AML-193 (cell line): ENCODE data around the gene ST7.

Source experiments
- DNase-seq, 2 experiments: peaks; one replicate each; lab custom pipeline; 2025; lab: John Stamatoyannopoulos, UW

Gene ST7

DNA sequence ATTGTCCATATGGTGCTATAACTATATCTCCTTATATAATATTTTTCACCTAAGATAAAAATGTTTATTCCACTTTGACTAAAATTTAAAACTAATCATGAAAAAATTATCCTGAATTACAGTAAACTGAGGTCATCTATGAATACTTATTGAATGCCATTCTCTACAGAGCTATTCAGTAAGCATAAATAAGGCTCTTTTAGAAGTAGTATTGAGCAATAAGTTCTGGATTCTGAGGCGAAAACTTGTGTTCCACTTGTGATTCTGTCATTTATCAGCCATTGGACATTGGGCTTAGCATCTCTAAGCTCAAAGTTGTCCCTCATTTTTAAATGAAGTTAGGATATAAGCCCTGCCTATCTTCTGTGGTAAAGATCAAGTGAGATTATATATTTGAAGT lies 238.8 kb downstream of the ST7 start:
- no peak for DNase-seq

DNA sequence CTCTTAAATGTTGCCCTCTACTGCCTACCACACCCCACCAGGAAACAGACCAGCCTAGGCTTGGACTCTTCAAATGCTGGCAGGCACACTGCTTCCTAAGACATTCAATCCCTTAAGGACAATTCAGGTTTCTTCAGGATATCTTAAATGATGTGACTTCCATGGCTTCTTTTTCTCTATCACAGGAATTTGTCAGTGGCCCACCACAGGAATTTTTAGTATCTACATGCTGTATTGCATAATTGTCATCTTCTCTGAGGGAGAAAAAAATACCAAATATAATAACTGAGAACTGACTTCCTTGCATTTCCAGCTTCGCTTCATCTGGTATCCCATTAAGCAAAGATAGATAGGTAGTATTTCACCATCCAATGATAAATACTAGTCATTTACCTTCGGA lies 240.3 kb downstream of the ST7 start:
- no peak for DNase-seq

DNA sequence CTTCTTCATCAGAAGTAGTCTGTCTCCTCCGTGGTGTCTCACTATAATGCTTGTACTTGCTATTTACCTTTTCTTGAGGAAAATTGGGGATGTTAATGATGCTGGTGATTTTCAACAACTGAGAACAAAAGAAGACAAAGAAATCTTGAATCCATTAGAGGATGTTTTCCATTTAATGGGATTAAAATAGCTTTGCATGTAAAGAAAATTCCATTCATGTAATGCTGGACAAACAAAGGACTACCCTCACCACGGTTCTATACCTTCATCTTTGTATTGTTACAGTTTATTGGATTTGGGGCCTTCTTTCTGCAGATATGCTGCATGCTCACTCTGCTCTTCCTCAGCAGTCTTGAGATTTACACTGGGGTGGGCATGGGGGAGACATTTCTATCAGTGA lies 241.1 kb downstream of the ST7 start:
- DNase-seq = no peak

DNA sequence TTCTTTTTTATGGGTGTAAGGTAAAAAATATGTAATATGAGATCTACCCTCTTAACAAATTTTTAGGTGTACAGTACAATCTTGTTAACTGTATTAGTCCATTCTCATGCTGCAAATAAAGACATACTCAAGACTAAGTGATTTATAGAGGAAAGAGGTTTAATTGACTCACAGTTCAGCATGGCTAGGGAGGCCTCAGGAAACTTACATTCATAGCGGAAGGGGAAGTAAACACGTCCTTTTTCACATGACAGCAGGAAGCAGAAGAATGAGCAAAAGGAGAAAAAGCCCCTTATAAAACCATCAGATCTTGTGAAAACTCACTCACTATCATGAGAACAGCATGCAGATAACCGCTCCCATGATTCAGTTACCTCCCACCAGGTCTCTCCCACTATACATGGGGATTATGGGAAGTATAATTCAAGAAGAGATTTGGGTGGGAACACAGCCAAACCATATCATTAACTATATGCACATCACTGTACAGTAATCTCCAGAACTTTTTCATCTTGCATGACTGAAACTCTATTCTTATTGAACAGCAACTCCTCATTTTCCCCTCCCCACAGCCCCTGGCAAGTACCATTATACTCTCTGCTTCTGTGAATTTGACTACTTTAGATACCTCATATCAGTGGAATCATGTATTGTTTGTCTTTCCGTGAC lies 242.2 kb downstream of the ST7 start:
- DNase-seq = no peak

DNA sequence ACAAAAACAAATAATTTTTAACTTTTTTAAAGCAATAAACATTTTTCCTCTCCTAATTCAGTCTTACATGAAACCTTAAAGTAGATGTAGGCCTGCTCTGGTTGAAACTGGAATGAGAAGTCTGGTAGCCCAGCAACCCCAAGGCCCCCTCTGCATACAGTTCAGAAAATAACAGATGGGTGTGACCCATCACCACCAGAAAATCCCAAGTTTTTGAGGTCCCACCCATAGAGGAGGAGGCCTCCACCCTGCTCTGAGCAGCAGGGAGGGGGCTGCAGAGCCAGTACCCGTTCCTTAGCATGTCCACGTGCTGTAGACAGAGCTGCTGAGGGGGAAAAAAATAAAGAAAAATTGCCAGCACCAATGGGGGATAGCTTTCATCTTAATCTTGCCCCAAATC lies 246.8 kb downstream of the ST7 start:
- DNase-seq = no peak

DNA sequence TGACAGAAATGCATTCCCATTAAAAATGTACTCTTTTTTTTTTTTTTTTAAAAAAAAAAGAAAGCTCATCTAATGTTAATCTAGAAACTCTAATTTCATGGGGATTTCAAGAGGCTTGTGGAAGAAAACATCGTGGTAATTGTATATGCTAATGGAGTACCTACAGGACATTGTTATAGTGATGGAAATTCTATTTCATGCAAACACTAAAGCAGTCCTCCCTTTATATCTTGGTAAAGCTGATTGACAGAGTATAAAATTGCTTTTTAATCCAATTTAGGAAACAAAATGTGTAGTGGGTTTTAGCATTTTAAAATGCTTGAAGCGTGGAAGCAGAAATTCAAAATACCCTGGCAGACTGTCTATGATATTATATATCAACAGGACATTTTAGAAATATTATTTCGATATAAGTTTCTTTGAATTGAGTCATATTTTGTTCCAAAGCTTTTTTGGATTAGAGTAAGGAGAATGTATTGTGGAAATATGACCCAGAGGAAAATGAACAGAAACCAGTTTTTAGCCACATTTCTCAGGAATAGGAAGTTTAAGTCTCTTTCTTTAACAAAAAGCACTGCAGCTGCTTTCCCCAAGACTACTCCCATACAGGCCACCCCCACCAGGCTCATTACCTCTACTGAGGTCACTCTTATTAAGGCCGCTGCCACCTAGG lies 247.6 kb downstream of the ST7 start:
- DNase-seq = no peak

DNA sequence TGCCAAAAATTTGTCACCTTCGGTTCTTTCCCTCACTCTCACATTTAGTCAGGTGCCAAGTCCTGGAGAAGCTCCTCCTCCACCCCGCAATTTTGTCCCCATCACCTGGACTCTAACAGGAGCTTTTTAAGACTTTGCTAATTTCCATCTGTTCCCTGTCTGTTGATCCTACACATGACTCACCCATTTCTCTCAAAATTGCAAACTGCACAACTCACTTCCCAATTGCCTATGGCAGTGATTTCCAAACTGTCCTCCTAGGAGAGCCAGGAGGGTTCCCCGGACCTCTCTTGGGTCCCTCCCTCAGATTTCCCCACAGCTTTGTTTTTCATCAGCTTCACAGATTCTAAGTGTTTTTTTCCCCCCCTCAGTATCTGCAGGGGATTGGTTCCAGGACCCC lies 249.2 kb downstream of the ST7 start:
- no peak for DNase-seq

DNA sequence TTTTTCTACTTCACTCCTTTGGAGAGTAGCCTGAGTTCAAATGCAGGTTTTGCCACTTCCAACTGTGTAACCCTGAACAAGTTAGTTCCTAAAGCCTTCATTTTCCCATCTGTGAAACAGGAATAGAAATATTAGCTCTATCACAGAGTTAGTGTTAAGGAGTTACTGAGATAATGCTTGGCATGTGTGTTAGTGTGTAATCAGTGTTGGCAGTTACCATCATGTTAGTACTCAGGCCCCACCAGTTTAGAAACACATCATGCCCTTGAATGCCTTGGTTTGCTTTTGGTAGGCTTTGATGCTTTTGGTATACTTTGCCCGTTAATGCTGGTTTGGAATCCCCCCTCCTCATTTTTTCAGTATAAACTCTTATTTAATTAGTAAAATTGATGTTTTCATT lies 249.9 kb downstream of the ST7 start:
- DNase-seq = no peak

DNA sequence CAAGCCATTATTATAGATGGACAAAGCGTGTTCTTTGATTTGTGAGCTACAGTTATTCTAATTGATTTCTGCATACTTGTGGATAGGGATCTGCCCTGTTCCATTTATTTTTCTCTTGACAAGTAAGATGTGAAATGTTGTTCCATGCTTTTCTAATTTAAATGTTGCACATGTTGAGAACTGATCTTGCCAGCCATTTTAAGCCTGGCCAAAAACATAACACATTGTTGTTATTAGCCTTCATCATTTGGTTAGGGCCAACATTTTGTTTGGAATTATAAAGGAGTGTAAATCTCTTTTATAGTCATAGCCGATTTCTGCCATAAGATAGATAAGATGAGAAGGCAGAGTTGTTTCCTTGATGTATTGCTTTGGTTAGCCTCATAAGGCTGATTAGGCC lies 252.6 kb downstream of the ST7 start:
- DNase-seq = no peak

DNA sequence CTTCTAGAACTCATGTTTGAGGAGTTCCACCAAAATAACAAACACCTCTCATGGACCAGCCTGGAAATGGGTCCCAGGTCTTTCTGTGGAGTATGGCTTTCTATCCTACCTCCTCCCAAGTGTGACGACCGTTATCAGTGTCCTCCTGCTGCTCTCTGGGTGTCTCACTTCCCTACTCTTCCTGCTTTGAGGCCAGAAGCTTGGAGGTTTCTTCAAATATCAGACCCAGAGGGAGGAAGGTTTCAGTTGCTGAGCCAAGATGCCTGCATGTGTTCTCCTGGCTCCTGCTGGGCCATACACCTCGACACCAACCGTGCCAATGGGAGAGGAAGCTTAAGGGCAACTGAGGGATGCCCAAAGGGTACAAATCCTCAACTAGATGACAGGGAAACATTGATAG lies 255.0 kb downstream of the ST7 start:
- DNase-seq = no peak

DNA sequence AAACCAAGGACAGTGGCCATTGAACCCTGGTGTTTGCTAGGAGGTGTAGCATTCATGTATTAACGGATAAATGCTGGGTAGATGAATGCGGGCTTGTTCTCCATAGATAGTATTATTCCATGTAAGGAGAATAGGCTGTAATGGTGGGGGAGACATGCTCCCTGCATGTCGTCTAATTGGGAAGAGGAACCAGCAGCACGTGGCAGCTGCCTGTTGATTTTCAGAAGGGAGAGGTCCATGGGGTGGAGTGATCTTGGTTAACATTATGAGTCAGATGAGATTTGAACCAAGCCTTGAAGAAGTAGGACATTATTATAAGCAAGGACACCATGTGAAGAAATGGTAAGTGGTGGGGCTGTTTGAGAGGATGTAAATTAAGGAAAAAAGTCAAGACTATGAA lies 257.1 kb downstream of the ST7 start:
- no peak for DNase-seq

DNA sequence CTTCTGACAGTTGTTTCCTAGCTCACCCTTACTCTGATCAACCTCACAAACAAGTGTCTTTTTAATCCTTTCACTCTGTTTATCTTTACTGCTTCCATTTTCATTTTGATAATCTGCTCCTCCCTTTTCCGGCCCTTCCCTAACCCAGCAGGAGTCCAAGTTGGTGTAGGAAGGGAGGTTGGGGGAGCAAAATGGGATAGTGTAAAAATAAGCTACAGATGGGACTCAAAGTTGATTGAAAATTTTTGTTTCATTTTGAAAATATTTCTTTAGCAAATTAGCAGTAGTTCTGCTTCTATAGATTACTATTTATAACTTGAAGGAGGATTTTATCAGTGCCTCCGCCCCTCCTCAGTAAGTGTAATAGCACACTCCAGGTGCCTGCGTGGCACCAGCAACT lies 257.6 kb downstream of the ST7 start:
- DNase-seq = no peak

DNA sequence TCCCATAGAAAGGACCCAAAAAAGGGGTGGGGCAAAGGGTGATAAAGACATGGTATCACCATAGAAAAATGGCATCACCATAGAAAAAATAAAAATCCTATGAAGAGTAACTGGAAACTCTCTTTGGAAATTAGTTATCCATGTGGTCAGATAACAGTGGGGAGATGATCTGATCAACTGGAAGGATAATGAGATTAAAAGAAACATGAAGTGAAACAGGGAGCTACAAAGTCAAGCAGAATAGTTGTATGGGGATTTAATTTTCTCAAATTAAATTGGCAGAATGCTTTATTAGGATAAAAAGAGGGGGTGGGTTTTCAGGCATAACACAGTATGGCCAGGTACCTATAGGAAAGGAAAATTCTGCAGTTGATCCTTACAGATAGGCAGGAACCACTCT lies 258.3 kb downstream of the ST7 start:
- DNase-seq = no peak

DNA sequence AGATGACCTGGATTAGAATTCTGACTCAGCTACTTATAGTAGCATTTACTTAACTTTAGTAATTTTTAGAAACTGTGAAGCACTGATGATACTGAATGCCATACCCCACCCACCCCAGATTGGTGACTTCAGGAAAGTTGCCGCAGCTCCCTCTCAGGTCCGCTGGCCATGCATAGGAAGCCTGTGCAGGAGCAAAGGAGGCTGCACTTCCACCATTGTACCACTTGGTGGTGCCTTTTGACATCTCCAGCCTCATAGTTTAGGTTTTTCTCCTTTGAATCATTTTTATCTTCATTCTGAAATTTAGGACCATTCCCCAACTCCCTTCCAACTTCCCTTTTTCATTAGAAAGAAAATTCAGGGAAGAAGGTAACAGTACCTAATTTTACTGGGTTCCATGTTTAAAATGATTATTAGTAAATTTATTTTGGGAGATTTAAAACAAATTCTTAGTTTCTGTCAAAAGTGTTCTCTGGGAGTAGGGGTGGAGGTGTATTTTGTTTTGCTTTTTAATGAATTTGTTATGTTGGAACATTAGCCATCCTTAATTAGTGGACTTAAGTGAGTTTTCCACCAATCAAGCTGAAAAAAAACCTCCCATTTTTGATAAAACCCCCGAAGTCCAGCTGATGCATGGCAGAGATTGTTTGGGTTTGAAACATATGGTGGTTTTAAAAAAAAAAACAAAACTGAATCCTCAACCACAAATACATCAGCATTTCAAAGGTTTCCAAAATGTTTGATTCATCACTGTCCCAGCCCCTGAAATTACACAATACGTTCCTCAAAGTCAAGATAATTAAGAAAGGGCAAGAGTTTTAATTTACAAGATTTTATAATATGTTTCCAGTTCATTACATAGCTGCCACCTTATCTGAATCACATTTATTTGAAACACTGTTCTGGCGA lies 259.9 kb downstream of the ST7 start:
- DNase-seq = peak; percentile 23 to 36

DNA sequence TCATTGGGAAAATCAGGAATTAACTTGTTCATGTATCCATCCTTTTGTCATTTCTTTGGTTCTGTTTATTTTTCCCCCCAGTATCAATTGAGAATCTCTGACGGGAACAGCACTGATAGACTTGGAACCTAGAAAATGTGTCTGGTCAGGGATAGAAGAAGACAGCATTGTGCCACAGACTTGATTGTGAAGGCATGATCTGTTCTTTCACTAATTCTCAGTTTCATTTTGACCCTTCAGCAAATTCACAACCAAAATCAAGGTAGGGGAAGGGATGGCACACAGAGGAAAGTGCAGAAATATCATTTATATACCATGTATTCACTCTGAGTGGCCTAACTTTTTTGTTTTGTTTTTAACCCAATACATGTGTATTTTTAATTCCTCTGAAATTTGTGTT lies 262.7 kb downstream of the ST7 start:
- DNase-seq = no peak

DNA sequence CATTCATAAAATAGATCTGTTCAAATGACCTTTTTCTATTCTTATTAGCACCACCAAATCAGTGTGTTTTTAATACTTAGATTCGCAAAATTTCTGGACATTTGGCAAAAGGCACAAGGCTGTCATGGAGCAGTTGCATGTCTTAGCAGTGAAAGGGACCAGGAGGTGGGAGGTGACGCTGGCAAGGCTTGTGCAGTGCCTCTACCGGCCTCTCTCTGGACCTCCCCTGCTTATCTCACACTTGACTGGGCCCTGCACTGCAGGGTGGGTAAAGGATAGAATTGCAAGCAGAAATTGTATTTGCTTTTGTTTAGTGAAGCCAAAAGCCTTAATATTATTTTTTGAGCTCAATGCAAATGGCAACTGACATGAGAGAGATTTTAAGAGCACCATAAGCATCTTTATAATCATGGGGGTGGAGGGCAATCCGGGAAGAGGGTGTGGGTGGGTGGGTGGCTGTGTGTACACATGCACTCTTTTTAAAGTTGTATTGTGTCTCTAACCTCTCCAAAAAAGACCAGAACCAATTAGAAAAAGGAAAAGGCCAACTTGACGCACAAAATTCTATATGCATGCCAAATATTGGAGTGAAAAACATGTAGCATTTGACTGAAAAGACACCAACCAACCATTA lies 263.3 kb downstream of the ST7 start:
- no peak for DNase-seq

DNA sequence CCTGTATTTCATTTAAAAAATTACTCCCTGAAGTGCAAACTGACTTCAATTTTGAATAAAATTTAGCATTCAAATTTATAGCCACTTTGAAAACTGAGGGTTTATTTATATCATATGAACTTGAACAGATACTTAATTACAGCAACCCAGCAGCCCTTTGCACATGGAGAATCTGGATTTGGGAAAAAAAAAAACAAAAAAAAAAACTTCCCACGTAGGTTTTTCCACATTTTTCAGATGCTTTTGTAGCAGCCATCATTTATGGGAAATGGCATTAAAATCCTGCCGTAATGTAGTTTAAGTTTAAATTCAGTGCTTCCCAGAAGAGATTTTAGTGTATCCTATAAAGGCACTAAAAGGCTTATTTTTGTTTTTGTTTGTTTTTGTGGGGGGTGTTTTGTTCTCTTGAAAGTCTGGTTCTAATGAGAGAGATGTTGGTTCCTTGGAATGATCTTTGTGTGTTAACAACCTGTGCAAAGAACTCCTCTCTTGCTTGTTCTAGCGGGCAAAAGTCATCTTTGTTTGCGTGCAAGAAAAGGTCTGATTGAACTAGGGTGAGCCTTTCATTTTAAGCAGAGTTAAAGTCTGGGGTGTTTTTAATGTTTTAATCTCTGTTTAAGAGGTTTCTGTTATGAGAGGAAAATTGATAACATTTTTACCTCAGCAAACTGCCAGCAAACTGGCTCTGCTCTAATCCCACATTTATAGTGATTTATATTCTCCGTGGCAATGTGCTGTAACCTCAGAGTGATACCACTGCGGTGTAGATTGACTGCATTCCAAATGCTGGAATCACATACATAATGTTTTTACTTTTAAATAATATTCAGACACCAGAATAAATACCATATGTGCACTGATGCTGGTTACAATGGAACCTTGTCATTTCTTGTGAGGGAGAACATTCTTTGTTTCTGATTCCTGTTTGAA lies 264.1 kb downstream of the ST7 start:
- no peak for DNase-seq

DNA sequence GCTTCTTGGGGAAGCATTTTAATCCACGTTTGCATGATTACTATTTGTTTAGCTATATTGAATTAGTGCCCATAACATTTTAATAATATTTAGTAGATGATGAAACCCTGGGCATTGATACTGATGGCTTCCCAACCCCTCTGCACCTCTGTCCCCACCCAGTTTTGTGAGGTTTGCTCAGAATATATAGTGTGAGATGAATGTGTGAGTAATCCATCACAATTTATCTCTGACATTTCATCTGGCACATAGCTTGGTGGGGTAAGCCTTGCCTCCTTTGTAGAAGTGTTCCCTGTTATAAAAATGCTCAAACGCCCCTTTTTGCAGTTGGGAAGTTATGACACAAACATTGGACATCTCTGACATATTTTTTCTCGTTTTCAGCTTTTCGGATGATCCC lies 265.4 kb downstream of the ST7 start:
- no peak for DNase-seq

DNA sequence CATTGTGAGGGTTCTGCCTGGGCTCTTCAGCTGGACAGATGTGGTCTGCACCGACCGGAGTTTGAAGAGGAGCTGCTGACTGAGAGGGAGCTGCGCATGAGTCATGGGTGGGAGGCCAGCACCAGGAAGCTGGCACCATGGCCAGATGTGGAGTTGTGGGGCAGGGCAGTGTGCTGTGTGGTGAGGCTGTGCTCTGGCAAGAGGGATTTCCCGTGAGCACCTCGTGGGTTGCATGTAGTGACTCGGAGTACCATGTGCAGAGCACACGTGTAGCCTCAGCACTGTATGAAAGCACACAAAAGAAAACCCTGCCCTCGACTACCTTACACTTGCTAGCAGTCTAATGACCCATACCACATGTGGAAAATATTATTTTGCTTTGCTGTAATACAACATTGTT lies 266.2 kb downstream of the ST7 start:
- no peak for DNase-seq

DNA sequence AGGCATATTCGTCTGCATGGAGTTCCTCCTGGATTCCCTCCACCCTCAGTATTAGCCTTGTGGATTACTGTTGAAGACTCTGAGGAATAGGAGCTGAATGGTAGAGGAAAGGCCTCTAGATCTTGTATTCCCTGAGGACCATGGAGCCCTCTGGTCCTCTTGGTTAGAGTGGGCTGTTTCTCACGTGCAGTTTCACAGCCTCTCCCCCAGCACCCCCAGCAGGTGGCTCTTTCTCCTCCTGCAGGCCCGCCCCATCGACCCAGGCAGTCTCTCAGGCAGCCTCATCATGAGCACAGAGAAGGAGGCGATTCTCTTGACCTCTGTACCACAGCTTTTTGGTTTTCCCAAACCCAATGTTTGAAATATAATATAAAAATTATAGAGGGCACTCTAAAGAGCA lies 267.5 kb downstream of the ST7 start:
- DNase-seq = no peak

DNA sequence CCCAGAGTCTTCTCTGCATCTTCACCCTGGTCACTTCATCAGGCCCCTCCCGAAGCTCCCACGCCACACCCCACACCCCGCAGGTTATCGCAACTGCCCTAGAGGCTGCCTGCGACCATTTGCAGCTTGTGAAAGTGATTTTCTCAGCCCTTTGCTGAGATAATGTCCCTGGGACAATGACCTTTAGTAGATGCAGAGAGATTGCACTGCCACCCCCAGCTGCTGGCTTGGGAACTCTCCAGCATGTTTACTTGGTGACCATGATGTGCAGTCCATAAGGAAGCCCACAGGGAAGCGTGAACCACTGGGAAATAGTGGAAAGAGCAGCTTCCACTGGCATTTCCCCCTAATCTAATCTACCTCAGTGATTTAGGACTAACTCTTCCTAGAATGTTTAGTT lies 272.2 kb downstream of the ST7 start:
- DNase-seq = no peak

DNA sequence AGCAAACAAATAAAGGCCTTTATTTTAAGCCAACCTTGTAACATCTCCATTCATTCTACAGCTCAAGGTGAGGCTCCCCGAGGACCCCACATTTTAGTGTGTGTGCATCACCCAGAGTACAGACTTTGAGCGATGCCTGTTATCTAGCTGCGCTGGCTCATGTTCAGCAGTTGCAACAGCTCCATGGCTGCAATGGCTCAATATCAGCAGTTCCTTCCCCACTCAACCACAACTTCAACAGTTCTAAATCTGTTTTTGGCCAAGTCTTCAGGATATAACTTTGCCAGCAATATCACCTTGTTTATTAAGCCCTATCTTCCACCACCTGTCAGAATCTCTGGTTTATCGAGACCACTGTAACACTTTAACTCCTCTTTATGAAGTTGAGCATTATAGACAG lies 273.8 kb downstream of the ST7 start:
- peak; percentile 42 to 51 for DNase-seq
